GM23248 (cell line): ENCODE data around the gene TTLL3.

Experiments used
- EZH2 ChIP-seq: fragments of 200-600 bp; sonication (generic); IDR thresholded peaks from 2 replicates; pipeline ENCODE4 v1.6.1; 2018; ENCODE audit warnings: antibody characterized with exemption, mild to moderate bottlenecking; ENCODE audit not compliant: insufficient read depth, poor library complexity, severe bottlenecking
- EZH2phosphoT487 ChIP-seq: fragments of 200-600 bp; sonication (generic); IDR thresholded peaks from 2 replicates; pipeline ENCODE4 v1.6.1; 2018; ENCODE audit warnings: antibody characterized with exemption, moderate library complexity, mild to moderate bottlenecking, low read depth; ENCODE audit not compliant: insufficient read depth

GRCh38 chr3:9876991-9877390 is 66.9 kb downstream of the TTLL3 start:
- TF ChIP-seq EZH2phosphoT487 (no peak), EZH2 (no peak)
